BE2C (cell line): Measurements from ENCODE around the gene TMEFF1.

ENCODE experiments used
- DNase-seq: peaks from one replicate; pipeline ENCODE4 v3.0.0-alpha.2; 2020
- H3K27me3 ChIP-seq: fragments of 250-450 bp; sonication (Bioruptor Pico); 2 replicates; pipeline ENCODE4 v1.5.1; 2020; ENCODE audit warnings: mild to moderate bottlenecking
- H3K36me3 ChIP-seq: fragments of 250-450 bp; sonication (Bioruptor Pico); 2 replicates; pipeline ENCODE4 v1.5.1; 2020; ENCODE audit warnings: mild to moderate bottlenecking
- H3K4me1 ChIP-seq: fragments of 250-450 bp; sonication (Bioruptor Pico); 2 replicates; pipeline ENCODE4 v1.5.1; 2020
- H3K4me3 ChIP-seq: 2 replicates; pipeline ENCODE4 v1.5.1; 2011; ENCODE audit warnings: low read depth, low read length
- H3K9me3 ChIP-seq: fragments of 250-450 bp; sonication (Bioruptor Pico); 2 replicates; pipeline ENCODE4 v1.5.1; 2020
- TF ChIP-seq, protein P1 (sequence below): IDR thresholded peaks from 2 replicates; pipeline ENCODE4 v1.5.1; 2012; ENCODE audit warnings: mild to moderate bottlenecking, low read depth, low read length

The TMEFF1 gene

DNA sequence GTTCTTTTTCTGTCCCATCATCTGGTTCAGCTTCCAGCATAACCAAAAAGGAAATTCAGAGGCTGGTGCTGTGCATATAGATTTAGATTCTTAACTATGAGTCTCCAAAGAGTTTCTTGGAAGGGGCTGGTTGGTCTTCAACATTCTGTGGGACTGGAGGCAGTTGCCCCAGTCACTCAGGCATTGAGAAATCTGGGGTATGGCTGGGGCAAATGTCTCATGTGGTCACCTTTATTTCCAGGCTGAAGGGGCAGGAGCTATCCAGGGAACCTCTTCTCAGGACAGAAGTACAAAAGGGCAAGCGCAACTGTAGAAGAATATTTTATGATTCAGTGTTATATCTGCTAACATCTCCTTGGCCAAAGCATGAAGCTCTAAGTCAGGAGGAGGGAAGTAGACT lies 15.4 kb upstream of the TMEFF1 start:
- DNase-seq = no peak
- no peaks in the 10 kb centered on the region for H3K4me1 ChIP-seq
- no peaks in the 10 kb centered on the region for H3K27me3 ChIP-seq

DNA sequence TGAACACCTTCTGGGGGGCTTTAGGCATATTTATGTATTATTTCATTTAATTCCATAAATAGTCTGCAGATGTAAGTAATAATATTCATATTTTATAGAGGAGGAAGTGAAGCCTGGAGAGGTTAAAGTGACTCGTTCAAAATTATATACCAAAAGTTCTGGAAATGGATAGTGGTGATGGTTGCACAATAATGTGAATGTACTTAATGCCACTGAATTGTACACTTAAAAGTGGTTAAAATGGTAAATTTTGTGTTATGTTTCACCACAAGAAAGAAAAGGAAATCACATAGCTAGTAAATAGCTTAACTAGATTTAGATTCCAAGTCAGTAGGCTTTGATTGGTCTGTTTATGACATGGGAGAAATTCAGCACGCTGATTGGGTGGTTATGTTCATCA lies 13.0 kb upstream of the TMEFF1 start:
- Histone ChIP-seq H3K27me3 (no peaks in the 10 kb centered on the region), H3K9me3 (no peaks in the 10 kb centered on the region), H3K36me3 (no peaks in the 10 kb centered on the region), H3K4me3 (no peak overlapping the region), H3K4me1 (no peaks in the 10 kb centered on the region)
- no peak for DNase-seq
- TF ChIP-seq, protein P1, sequence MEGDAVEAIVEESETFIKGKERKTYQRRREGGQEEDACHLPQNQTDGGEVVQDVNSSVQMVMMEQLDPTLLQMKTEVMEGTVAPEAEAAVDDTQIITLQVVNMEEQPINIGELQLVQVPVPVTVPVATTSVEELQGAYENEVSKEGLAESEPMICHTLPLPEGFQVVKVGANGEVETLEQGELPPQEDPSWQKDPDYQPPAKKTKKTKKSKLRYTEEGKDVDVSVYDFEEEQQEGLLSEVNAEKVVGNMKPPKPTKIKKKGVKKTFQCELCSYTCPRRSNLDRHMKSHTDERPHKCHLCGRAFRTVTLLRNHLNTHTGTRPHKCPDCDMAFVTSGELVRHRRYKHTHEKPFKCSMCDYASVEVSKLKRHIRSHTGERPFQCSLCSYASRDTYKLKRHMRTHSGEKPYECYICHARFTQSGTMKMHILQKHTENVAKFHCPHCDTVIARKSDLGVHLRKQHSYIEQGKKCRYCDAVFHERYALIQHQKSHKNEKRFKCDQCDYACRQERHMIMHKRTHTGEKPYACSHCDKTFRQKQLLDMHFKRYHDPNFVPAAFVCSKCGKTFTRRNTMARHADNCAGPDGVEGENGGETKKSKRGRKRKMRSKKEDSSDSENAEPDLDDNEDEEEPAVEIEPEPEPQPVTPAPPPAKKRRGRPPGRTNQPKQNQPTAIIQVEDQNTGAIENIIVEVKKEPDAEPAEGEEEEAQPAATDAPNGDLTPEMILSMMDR = no peak

More for the DNA sequence above, 15.4 kb upstream of the TMEFF1 start:
- H3K36me3 ChIP-seq = peaks cover 14% of the 10 kb centered on the region
- no peaks in the 10 kb centered on the region for H3K9me3 ChIP-seq
- TF ChIP-seq, protein P1 = no peak
- no peak overlapping the region for H3K4me3 ChIP-seq

DNA sequence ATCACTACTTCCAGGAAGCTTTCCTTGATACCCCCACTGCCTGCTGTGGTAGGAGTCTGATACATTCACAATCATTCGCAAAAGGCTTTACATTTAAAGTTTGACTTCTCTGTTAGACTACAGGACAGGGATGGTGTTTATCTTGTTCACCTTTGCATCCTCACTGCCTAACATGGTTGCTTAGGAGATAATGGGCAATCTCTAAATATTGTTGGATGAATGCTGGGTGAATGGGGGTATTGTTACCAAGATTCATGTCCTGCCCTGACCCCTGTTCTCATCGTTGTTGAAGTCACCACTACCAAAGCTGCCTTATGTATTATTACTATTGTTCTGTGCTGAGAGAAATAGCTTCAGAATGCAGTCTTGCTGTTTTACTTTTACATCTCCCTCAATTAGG lies 7.7 kb upstream of the TMEFF1 start:
- Histone ChIP-seq H3K27me3 (no peaks in the 10 kb centered on the region), H3K9me3 (no peaks in the 10 kb centered on the region), H3K36me3 (no peaks in the 10 kb centered on the region), H3K4me3 (no peak overlapping the region), H3K4me1 (no peaks in the 10 kb centered on the region)
- no peak for DNase-seq
- TF ChIP-seq, protein P1 = no peak

DNA sequence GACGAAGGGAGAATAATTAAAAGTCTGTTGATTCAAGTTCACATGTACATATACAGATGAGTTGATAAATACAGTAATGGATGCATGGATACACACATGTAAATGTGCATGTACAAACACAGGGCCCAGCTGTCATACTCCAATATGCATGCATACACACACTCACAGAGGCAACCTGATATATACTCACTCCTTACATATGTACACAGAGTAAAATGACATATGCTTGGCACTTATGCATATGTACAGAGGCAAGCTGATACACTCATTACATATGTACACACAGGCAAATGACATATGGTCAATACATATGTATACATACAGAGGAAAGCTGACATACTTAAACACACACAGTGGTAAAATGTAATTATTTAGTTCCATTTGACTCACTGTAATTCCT lies 7.2 kb upstream of the TMEFF1 start:
- H3K36me3 ChIP-seq = no peaks in the 10 kb centered on the region
- DNase-seq = no peak
- no peaks in the 10 kb centered on the region for H3K27me3 ChIP-seq
- TF ChIP-seq, protein P1 = no peak
- no peaks in the 10 kb centered on the region for H3K9me3 ChIP-seq
- H3K4me3 ChIP-seq = no peak overlapping the region
- no peaks in the 10 kb centered on the region for H3K4me1 ChIP-seq

DNA sequence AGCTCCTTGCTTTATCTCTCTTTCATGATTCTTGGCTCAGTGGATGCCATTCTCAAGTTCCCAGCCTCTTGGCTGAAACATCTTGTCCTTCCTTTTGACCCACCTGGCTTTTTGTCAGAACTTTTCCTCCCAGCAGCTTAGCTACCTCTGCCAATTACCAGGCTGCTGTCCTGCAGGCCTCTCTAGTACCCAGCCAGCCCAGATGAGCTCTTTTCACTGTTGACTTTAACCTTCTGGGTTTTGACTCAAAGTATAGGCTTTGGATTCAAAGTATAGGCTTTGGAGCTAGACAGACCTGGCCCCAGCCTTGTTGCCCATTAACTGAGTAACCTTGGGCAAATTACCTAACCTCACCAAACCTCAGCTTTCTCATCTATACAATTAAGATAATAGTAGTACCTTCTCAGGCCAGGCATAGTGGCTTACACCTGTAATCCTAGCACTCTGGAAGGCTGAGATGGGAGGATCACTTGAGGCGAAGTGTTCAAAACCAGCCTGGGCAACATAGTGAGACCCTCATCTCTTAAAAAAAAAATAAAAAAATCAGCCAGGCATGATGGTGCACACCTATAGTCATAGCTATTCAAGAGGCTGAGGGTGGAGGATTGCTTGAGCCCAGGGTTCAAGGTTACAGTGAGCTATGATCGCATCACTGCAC lies 6.6 kb upstream of the TMEFF1 start:
- TF ChIP-seq, protein P1 = no peak
- Histone ChIP-seq H3K9me3 (no peaks in the 10 kb centered on the region), H3K4me1 (no peaks in the 10 kb centered on the region), H3K27me3 (no peaks in the 10 kb centered on the region), H3K36me3 (no peaks in the 10 kb centered on the region), H3K4me3 (no peak overlapping the region)
- no peak for DNase-seq

DNA sequence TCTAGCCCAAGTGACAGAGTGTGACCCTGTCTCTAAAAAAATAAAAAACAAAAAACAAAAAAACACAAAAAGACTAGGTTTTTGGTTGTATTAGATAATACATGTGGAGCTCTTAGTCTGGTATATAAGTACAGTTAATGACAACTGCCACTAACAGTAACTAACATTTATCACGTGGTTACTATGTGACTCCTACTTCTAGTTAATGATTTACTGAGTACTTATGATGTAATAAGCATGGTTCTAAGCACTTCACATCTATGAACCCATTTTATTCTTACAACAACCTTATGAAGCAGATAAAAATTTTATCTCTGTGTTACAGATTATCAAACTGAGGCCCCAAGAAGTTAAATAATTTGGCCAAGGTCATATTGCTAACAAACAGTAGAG lies 6.1 kb upstream of the TMEFF1 start:
- TF ChIP-seq, protein P1 = no peak
- H3K4me3 ChIP-seq = no peak overlapping the region
- DNase-seq = no peak
- H3K36me3 ChIP-seq = no peaks in the 10 kb centered on the region
- H3K9me3 ChIP-seq = no peaks in the 10 kb centered on the region
- H3K4me1 ChIP-seq = no peaks in the 10 kb centered on the region
- H3K27me3 ChIP-seq = no peaks in the 10 kb centered on the region
